NT2/D1 (cell line): ENCODE data around the gene POLR2H.

Source experiments
- SUZ12 ChIP-seq: IDR thresholded peaks from 2 replicates; pipeline ENCODE4 v1.6.1; 2011; ENCODE audit not compliant: insufficient read length, insufficient read depth; ENCODE audit errors: extremely low read depth
- YY1 ChIP-seq: IDR thresholded peaks from 2 replicates; pipeline ENCODE4 v1.6.1; 2011; ENCODE audit not compliant: insufficient read length, insufficient read depth
- ZNF274 ChIP-seq: IDR thresholded peaks from 2 replicates; pipeline ENCODE4 v1.6.1; 2011; ENCODE audit warnings: mild to moderate bottlenecking, low read depth, low read length

DNA sequence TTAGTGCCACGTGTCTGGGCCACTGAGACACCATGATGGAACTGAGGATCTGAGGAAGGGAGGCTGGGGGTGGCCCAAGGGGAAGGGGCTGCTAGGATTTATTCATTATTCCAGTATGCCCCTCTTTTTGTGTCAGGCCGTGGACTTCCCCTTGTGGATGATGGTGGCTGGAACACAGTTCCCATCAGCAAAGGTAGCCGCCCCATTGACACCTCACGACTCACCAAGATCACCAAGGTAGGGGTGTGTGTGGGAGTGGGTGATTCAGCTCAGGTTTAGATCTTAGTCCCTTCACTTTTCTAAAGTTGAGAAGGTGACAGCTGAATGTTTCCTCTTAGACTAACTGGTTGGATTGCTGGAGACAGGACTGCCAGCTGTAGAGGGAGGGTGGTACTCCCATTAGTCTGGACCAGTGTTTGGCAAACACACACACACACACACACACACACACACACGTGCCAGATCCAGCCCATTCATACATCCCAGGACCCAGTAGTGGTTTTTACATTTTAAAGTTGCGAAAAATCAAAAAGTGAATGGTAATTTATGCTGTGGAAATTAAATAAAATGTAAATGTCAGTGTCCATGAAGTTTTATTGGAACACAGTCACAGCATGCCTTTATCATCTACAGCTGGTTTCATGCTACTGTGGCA lies 35.7 kb upstream of the POLR2H start:
- TF ChIP-seq SUZ12 (no peak), YY1 (no peak), ZNF274 (no peak)
